MM.1S (cell line): ENCODE data around the gene TTC7B.

ENCODE experiments used
- DNase-seq: peaks from one replicate; pipeline ENCODE4 v3.0.0-alpha.2; 2015
- H2AFZ ChIP-seq: fragments of 300-600 bp; sonication (generic); 2 replicates; pipeline ENCODE4 v1.6.0; 2016; ENCODE audit warnings: antibody characterized with exemption, low read length
- H3F3A ChIP-seq: fragments of 300-600 bp; sonication (generic); 2 replicates; pipeline ENCODE4 v1.6.1; 2016; ENCODE audit warnings: mild to moderate bottlenecking, antibody characterized with exemption, low read length, moderate library complexity, mixed read lengths; ENCODE audit not compliant: insufficient read depth
- H3K27ac ChIP-seq: fragments of 300-600 bp; sonication (generic); 2 replicates; pipeline ENCODE4 v1.5.1; 2016; ENCODE audit warnings: mild to moderate bottlenecking, low read length
- H3K27me3 ChIP-seq: fragments of 300-600 bp; sonication (generic); replicated peaks from 2 replicates; pipeline ENCODE4 v1.6.0; 2016; ENCODE audit warnings: low read length; ENCODE audit not compliant: insufficient read depth
- H3K36me3 ChIP-seq: fragments of 300-600 bp; sonication (generic); replicated peaks from 2 replicates; pipeline ENCODE4 v1.6.1; 2016; ENCODE audit warnings: mild to moderate bottlenecking, low read length, mixed read lengths; ENCODE audit not compliant: insufficient read depth
- H3K4me1 ChIP-seq: fragments of 300-600 bp; sonication (generic); 2 replicates; pipeline ENCODE4 v1.6.1; 2016; ENCODE audit warnings: low read length, mixed read lengths
- H3K4me2 ChIP-seq: fragments of 300-600 bp; sonication (generic); 2 replicates; pipeline ENCODE4 v1.6.0; 2016; ENCODE audit warnings: low read depth, low read length
- H3K4me3 ChIP-seq: fragments of 300-600 bp; sonication (generic); 2 replicates; pipeline ENCODE4 v1.5.1; 2016; ENCODE audit warnings: low read length, mixed read lengths
- H3K79me2 ChIP-seq: fragments of 300-600 bp; sonication (generic); 2 replicates; pipeline ENCODE4 v1.6.1; 2016; ENCODE audit warnings: mixed run types, low read length, mixed read lengths
- H3K9ac ChIP-seq: fragments of 300-600 bp; sonication (generic); 2 replicates; pipeline ENCODE4 v1.6.1; 2016; ENCODE audit warnings: low read length, mixed read lengths
- H3K9me2 ChIP-seq: fragments of 300-600 bp; sonication (generic); replicated peaks from 2 replicates; pipeline ENCODE4 v1.6.1; 2016; ENCODE audit warnings: mild to moderate bottlenecking, low read length, mixed read lengths; ENCODE audit not compliant: insufficient read depth
- H3K9me3 ChIP-seq: fragments of 300-600 bp; sonication (generic); replicated peaks from 2 replicates; pipeline ENCODE4 v1.6.1; 2016; ENCODE audit warnings: mild to moderate bottlenecking, low read length, mixed read lengths; ENCODE audit not compliant: insufficient read depth
- H4K20me1 ChIP-seq: fragments of 300-600 bp; sonication (generic); 2 replicates; pipeline ENCODE4 v1.6.1; 2016; ENCODE audit warnings: mild to moderate bottlenecking, low read length, moderate library complexity, mixed read lengths; ENCODE audit not compliant: insufficient read depth
- EZH2 ChIP-seq: fragments of 300-600 bp; sonication (generic); optimal IDR thresholded peaks from 2 replicates; pipeline ENCODE3; 2017; ENCODE audit warnings: low read depth, mild to moderate bottlenecking, antibody characterized with exemption, low read length, mixed read lengths
- EZH2phosphoT487 ChIP-seq: fragments of 300-600 bp; sonication (generic); IDR thresholded peaks from 2 replicates; pipeline ENCODE4 v1.6.1; 2018; ENCODE audit warnings: antibody characterized with exemption, low read length
- TF ChIP-seq, protein P1 (sequence below): fragments of 300-600 bp; sonication (generic); IDR thresholded peaks from 2 replicates; pipeline ENCODE4 v1.5.1; 2016; ENCODE audit warnings: antibody characterized with exemption, low read length, mixed read lengths

The TTC7B gene

DNA sequence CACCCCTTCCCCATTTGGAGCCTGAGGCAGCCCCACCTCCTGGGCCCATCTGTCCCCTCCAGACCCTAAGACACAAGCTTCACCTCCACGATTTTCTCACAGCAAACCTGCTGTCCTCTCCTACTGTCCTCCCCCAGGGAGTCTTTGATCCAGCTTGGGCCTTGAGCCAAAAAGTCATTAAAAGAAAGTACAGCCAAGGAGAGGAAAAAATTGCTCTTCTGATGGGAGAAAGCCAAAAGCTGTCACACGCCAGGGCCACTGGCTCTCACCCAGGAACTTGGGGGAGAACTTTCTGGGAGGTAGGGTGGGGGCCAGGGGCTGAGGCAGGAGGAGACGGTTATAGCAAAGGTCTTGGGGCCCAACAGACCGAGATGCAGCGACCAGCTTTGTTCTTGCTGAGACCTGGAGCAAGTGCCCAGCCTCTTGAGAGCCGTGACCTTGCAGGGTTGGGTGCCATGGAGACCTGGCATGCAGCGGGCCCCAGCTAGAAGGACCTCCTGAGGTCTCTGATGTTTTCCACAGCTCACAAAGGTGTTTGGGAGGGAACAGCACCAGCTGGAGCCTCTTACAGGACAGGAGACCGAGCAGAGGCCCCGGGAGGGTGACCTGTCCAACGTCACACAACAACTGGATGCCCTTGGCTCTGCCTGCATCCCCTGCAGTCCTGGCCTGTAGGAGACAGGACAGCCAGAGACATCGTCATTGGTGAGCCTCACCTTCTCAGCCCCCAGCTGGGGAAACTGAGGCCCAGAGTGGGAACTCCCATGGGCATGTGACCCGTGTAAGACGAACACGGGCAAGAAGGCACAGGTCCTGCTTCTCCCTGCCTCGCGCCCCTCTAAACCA, 294.9 kb downstream of the TTC7B start:
- Histone ChIP-seq H3K9me3 (no peaks in the 10 kb centered on the region), H4K20me1 (no peaks in the 10 kb centered on the region), H3K9me2 (no peaks in the 10 kb centered on the region), H3K27me3 (no peaks in the 10 kb centered on the region), H3K79me2 (no peaks in the 10 kb centered on the region), H3K4me1 (no peaks in the 10 kb centered on the region), H3K27ac (no peak overlapping the region), H3K4me3 (no peak overlapping the region), H3K9ac (no peak overlapping the region), H3F3A (no peaks in the 10 kb centered on the region), H3K4me2 (no peak overlapping the region), H3K36me3 (no peaks in the 10 kb centered on the region), H2AFZ (no peak overlapping the region)
- no peak for DNase-seq
- TF ChIP-seq, protein P1, sequence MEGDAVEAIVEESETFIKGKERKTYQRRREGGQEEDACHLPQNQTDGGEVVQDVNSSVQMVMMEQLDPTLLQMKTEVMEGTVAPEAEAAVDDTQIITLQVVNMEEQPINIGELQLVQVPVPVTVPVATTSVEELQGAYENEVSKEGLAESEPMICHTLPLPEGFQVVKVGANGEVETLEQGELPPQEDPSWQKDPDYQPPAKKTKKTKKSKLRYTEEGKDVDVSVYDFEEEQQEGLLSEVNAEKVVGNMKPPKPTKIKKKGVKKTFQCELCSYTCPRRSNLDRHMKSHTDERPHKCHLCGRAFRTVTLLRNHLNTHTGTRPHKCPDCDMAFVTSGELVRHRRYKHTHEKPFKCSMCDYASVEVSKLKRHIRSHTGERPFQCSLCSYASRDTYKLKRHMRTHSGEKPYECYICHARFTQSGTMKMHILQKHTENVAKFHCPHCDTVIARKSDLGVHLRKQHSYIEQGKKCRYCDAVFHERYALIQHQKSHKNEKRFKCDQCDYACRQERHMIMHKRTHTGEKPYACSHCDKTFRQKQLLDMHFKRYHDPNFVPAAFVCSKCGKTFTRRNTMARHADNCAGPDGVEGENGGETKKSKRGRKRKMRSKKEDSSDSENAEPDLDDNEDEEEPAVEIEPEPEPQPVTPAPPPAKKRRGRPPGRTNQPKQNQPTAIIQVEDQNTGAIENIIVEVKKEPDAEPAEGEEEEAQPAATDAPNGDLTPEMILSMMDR, result no peak
- TF ChIP-seq EZH2, result no peak
- no peak for TF ChIP-seq EZH2phosphoT487

- Histone ChIP-seq H3K79me2 (no peaks in the 10 kb centered on the region), H3K4me2 (no peak overlapping the region), H3K9me2 (no peaks in the 10 kb centered on the region), H3F3A (no peaks in the 10 kb centered on the region), H3K27ac (no peak overlapping the region), H3K9ac (no peak overlapping the region), H3K36me3 (no peaks in the 10 kb centered on the region), H3K27me3 (no peaks in the 10 kb centered on the region), H3K9me3 (no peaks in the 10 kb centered on the region), H2AFZ (no peak overlapping the region), H3K4me3 (no peak overlapping the region), H4K20me1 (no peaks in the 10 kb centered on the region), H3K4me1 (no peaks in the 10 kb centered on the region)
- DNase-seq, result no peak
- TF ChIP-seq EZH2phosphoT487, result no peak
- TF ChIP-seq EZH2, result no peak
- TF ChIP-seq, protein P1, result no peak
Observed at GRCh38 chr14:90520326-90520725, 295.9 kb downstream of the TTC7B start.

DNA sequence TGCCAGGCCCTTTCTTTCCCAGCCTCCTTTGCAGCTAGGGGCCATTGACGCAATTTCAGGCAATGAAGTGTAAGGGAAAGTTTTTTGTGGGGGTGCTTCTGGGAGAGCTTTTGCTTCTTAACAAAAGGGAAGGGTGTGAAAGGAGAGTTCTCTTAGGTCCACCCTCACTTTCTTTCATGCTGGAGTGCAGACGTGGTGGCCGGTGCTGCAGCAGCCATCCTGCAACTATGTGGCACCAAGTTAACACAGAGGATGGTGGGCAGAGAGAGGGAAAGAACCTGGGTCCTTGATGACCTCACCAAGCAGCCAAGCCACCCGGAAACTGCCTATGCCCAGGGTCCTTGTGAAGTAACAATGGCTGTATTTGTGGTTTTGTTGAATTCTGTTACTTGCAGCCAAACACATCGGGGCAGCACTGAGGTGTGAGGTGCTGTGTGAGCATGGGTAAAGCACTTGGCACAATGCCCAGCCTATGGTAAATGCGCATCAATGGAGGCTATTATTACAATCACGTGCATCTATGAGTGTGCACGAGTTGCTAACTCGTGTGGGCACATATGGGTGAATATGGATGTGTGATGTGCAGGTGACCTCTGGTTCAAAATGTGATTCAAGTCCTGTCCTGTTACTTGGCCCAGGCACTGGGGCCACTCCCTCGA, 296.8 kb downstream of the TTC7B start:
- no peak overlapping the region for H3K4me3 ChIP-seq
- TF ChIP-seq EZH2phosphoT487 (no peak), EZH2 (no peak)
- TF ChIP-seq, protein P1, result no peak
- no peaks in the 10 kb centered on the region for H4K20me1 ChIP-seq
- H2AFZ ChIP-seq, result no peak overlapping the region
- H3K27ac ChIP-seq, result no peak overlapping the region
- H3K9ac ChIP-seq, result no peak overlapping the region
- no peak overlapping the region for H3K4me2 ChIP-seq
- no peaks in the 10 kb centered on the region for H3K4me1 ChIP-seq
- no peaks in the 10 kb centered on the region for H3K79me2 ChIP-seq
- H3K9me3 ChIP-seq, result no peaks in the 10 kb centered on the region
- H3F3A ChIP-seq, result no peaks in the 10 kb centered on the region
- no peak for DNase-seq
- no peaks in the 10 kb centered on the region for H3K9me2 ChIP-seq
- no peaks in the 10 kb centered on the region for H3K36me3 ChIP-seq
- no peaks in the 10 kb centered on the region for H3K27me3 ChIP-seq
